NCI-H82 (cell line): ENCODE data around the gene ADRB2.
A peak's percentile ranks its signal among the peaks of the same experiment; 100 is the strongest.
"Not testable (repeated sequence)": the region's sequence is repeated elsewhere in the genome, so short reads cannot be mapped to it uniquely, and the experiment has no call there.

ENCODE experiments used
- DNase-seq: peaks from one replicate; lab custom pipeline; 2025; lab: John Stamatoyannopoulos, UW

Gene ADRB2

GRCh38 chr5:148856009-148856367 lies 29.6 kb downstream of the ADRB2 start:
- DNase-seq, result no peak

- DNase-seq, result no peak
Measured at GRCh38 chr5:148856424-148856823, 30.0 kb downstream of the ADRB2 start.

GRCh38 chr5:148857474-148857873 lies 31.1 kb downstream of the ADRB2 start:
- no peak for DNase-seq

GRCh38 chr5:148858106-148858505 lies 31.7 kb downstream of the ADRB2 start:
- DNase-seq, result no peak

GRCh38 chr5:148858547-148858946 lies 32.1 kb downstream of the ADRB2 start:
- no peak for DNase-seq

GRCh38 chr5:148859703-148860102 lies 33.3 kb downstream of the ADRB2 start:
- no peak for DNase-seq

- no peak for DNase-seq
Measured at GRCh38 chr5:148860599-148860998, 34.2 kb downstream of the ADRB2 start.

GRCh38 chr5:148861088-148861487 lies 34.7 kb downstream of the ADRB2 start:
- no peak for DNase-seq

GRCh38 chr5:148861696-148862095 lies 35.3 kb downstream of the ADRB2 start:
- DNase-seq, result no peak

GRCh38 chr5:148864113-148864841 lies 37.9 kb downstream of the ADRB2 start:
- no peak for DNase-seq

GRCh38 chr5:148866024-148866423 lies 39.6 kb downstream of the ADRB2 start:
- DNase-seq, result no peak

GRCh38 chr5:148873120-148873519 lies 46.7 kb downstream of the ADRB2 start:
- no peak for DNase-seq

GRCh38 chr5:148873690-148874485 lies 47.5 kb downstream of the ADRB2 start:
- no peak for DNase-seq

- DNase-seq, result peak; percentile 41
Measured at GRCh38 chr5:148875205-148875875, 48.9 kb downstream of the ADRB2 start.

- not testable (repeated sequence) for DNase-seq
Measured at GRCh38 chr5:148877436-148877835, 51.0 kb downstream of the ADRB2 start.
